Mesendoderm (in vitro differentiated cells): ENCODE measurements around the gene OR52W1. TPM values are rescaled to one million over a fixed set of nuclear protein-coding genes. Genes with fewer than 3 reads are reported as not detected.

ENCODE experiments used
- DNase-seq: peaks from one replicate; pipeline ENCODE4 v3.0.0; 2013
- H2AK5ac ChIP-seq: 2 replicates; pipeline ENCODE4 v1.6.1; 2013; ENCODE audit warnings: low read length, inconsistent platforms
- H2BK120ac ChIP-seq: 2 replicates; pipeline ENCODE4 v1.6.1; 2013; ENCODE audit warnings: low read depth, mild to moderate bottlenecking, low read length, moderate library complexity, mixed read lengths
- H2BK15ac ChIP-seq: replicated peaks from 2 replicates; pipeline ENCODE4 v1.6.1; 2013; ENCODE audit warnings: low read depth, mild to moderate bottlenecking, moderate library complexity
- H2BK5ac ChIP-seq: 2 replicates; pipeline ENCODE4 v1.6.1; 2013; ENCODE audit warnings: low read length, inconsistent platforms
- H3K18ac ChIP-seq: 2 replicates; pipeline ENCODE4 v1.6.1; 2013; ENCODE audit warnings: mild to moderate bottlenecking, low read length, mixed read lengths
- H3K23ac ChIP-seq: one replicate; pipeline ENCODE4 v1.6.1; 2013; ENCODE audit warnings: low read length
- H3K27ac ChIP-seq: 2 replicates; pipeline ENCODE4 v1.5.1; 2013; ENCODE audit warnings: low read depth, mild to moderate bottlenecking, inconsistent platforms, low read length, moderate library complexity
- H3K27me3 ChIP-seq: 2 replicates; pipeline ENCODE4 v1.6.1; 2013; ENCODE audit warnings: low read length, control low read depth, mild to moderate bottlenecking, inconsistent platforms; ENCODE audit not compliant: insufficient read depth, poor library complexity
- H3K36me3 ChIP-seq: 2 replicates; pipeline ENCODE4 v1.6.1; 2013; ENCODE audit warnings: low read length, inconsistent platforms; ENCODE audit not compliant: control insufficient read depth, insufficient read depth
- H3K4ac ChIP-seq: one replicate; pipeline ENCODE4 v1.6.1; 2013; ENCODE audit warnings: low read depth, mild to moderate bottlenecking, low read length, moderate library complexity
- H3K4me1 ChIP-seq: 2 replicates; pipeline ENCODE4 v1.6.1; 2013; ENCODE audit warnings: low read depth, low read length, inconsistent platforms; ENCODE audit not compliant: control insufficient read depth
- H3K4me2 ChIP-seq: 2 replicates; pipeline ENCODE4 v1.6.1; 2013; ENCODE audit warnings: low read length
- H3K4me3 ChIP-seq: 2 replicates; pipeline ENCODE4 v1.5.1; 2013; ENCODE audit warnings: mild to moderate bottlenecking, low read length
- H3K56ac ChIP-seq: one replicate; pipeline ENCODE4 v1.6.1; 2013; ENCODE audit warnings: low read length
- H3K79me1 ChIP-seq: 2 replicates; pipeline ENCODE4 v1.6.1; 2013; ENCODE audit warnings: low read length, inconsistent platforms
- H3K79me2 ChIP-seq: 2 replicates; pipeline ENCODE4 v1.6.1; 2013; ENCODE audit warnings: mild to moderate bottlenecking, low read length; ENCODE audit not compliant: control insufficient read depth, insufficient read depth
- H3K9ac ChIP-seq: 2 replicates; pipeline ENCODE4 v1.6.1; 2013; ENCODE audit warnings: low read length, inconsistent platforms
- H4K5ac ChIP-seq: one replicate; pipeline ENCODE4 v1.6.1; 2013; ENCODE audit warnings: low read length
- H4K8ac ChIP-seq: one replicate; pipeline ENCODE4 v1.6.1; 2013; ENCODE audit warnings: low read depth, mild to moderate bottlenecking, control low read depth, low read length, moderate library complexity
- WGBS: extraction: QIAGEN DNeasy Blood & Tissue Kit; methylation state at CpG from one replicate; pipeline ENCODE4 v1.1.7; 2013; ENCODE audit warnings: low lambda C conversion rate, missing lambda C conversion rate; ENCODE audit not compliant: insufficient coverage; ENCODE audit errors: extremely low coverage; 5-methylcytosine and 5-hydroxymethylcytosine counted together
- polyA plus RNA-seq, 2 experiments: library from polyadenylated mRNA; stranded (reverse); fragments of 200-250 nt; gene quantifications; one replicate each; pipeline ENCODE4 v1.2.3, GENCODE V29; 2013

OR52W1 gene, protein sequence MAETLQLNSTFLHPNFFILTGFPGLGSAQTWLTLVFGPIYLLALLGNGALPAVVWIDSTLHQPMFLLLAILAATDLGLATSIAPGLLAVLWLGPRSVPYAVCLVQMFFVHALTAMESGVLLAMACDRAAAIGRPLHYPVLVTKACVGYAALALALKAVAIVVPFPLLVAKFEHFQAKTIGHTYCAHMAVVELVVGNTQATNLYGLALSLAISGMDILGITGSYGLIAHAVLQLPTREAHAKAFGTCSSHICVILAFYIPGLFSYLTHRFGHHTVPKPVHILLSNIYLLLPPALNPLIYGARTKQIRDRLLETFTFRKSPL
- polyA plus RNA-seq (2013, experiment 1 of 2), result not detected
- not detected for polyA plus RNA-seq (2013, experiment 2 of 2)

DNA sequence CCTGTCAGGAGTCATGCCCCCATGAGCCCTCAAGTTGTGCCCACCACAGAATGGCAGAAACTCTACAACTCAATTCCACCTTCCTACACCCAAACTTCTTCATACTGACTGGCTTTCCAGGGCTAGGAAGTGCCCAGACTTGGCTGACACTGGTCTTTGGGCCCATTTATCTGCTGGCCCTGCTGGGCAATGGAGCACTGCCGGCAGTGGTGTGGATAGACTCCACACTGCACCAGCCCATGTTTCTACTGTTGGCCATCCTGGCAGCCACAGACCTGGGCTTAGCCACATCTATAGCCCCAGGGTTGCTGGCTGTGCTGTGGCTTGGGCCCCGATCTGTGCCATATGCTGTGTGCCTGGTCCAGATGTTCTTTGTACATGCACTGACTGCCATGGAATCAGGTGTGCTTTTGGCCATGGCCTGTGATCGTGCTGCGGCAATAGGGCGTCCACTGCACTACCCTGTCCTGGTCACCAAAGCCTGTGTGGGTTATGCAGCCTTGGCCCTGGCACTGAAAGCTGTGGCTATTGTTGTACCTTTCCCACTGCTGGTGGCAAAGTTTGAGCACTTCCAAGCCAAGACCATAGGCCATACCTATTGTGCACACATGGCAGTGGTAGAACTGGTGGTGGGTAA is at the start of gene OR52W1:
OR52W1 (plus strand) TSS at position 51 of the 637 bp plus-strand sequence; CDS start at position 51, 0 bp downstream.
- H2BK5ac ChIP-seq, result no peak within 1 kb of the TSS
- no peak within 1 kb of the TSS for H3K56ac ChIP-seq
- H3K4me3 ChIP-seq, result no peak within 1 kb of the TSS
- H2AK5ac ChIP-seq, result no peak within 1 kb of the TSS
- H3K4me1 ChIP-seq, result no peaks in the 10 kb centered on the region
- H3K23ac ChIP-seq, result no peak within 1 kb of the TSS
- H3K27ac ChIP-seq, result no peak within 1 kb of the TSS
- H3K79me1 ChIP-seq, result no peaks in the 10 kb centered on the region
- no peak within 1 kb of the TSS for H4K5ac ChIP-seq
- H3K27me3 ChIP-seq, result no peaks in the 10 kb centered on the region
- H4K8ac ChIP-seq, result no peak within 1 kb of the TSS
- no peak for DNase-seq
- H2BK120ac ChIP-seq, result no peak within 1 kb of the TSS
- H3K36me3 ChIP-seq, result no peaks in the 10 kb centered on the region
- H3K4ac ChIP-seq, result no peak within 1 kb of the TSS
- H3K4me2 ChIP-seq, result no peak within 1 kb of the TSS
- H3K18ac ChIP-seq, result no peak within 1 kb of the TSS
- H2BK15ac ChIP-seq, result no peak within 1 kb of the TSS
- H3K9ac ChIP-seq, result no peak within 1 kb of the TSS
- no CpG with 5 or more reads among the region's 5 CpGs for WGBS
- H3K79me2 ChIP-seq, result no peaks in the 10 kb centered on the region

GRCh38 chr11:6151117-6151516 is 47.9 kb upstream of the OR52W1 start:
- H3K79me2 ChIP-seq, result no peaks in the 10 kb centered on the region
- no peak overlapping the region for H3K18ac ChIP-seq
- no peak overlapping the region for H3K56ac ChIP-seq
- no peak overlapping the region for H2BK120ac ChIP-seq
- DNase-seq, result no peak
- H3K4me2 ChIP-seq, result no peak overlapping the region
- H3K79me1 ChIP-seq, result no peaks in the 10 kb centered on the region
- H4K8ac ChIP-seq, result no peak overlapping the region
- H3K9ac ChIP-seq, result no peak overlapping the region
- no peaks in the 10 kb centered on the region for H3K4me1 ChIP-seq
- H3K36me3 ChIP-seq, result no peaks in the 10 kb centered on the region
- no peak overlapping the region for H2BK15ac ChIP-seq
- H3K23ac ChIP-seq, result no peak overlapping the region
- H3K27me3 ChIP-seq, result no peaks in the 10 kb centered on the region
- H3K27ac ChIP-seq, result no peak overlapping the region
- no peak overlapping the region for H3K4ac ChIP-seq
- H2AK5ac ChIP-seq, result no peak overlapping the region
- WGBS, result no CpG with 5 or more reads among the region's 1 CpG
- H4K5ac ChIP-seq, result no peak overlapping the region
- no peak overlapping the region for H3K4me3 ChIP-seq
- no peak overlapping the region for H2BK5ac ChIP-seq

DNA sequence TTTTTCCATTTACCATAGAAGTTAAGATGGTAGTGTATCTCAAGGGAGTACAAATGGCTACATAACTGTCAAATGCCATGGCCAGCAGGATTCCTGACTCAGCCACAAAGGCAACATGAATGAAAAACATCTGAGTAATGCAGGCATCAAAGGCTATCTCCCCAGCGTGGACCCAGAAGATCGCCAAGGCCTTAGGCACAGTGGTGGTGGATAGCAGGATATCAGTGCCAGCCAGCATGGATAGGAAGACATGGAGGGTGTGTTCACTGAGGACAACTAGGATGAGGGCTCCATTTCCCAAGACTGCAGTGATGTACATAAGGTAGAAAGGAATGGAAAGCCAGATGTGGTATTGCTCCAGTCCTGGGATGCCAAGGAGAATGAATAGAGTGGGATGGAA is 46.9 kb upstream of the OR52W1 start:
- no peak overlapping the region for H3K4me2 ChIP-seq
- no peaks in the 10 kb centered on the region for H3K27me3 ChIP-seq
- no peak overlapping the region for H3K4ac ChIP-seq
- no peaks in the 10 kb centered on the region for H3K79me2 ChIP-seq
- no peak overlapping the region for H2AK5ac ChIP-seq
- H3K36me3 ChIP-seq, result no peaks in the 10 kb centered on the region
- no peak overlapping the region for H3K23ac ChIP-seq
- H2BK120ac ChIP-seq, result no peak overlapping the region
- H3K4me3 ChIP-seq, result no peak overlapping the region
- no peak overlapping the region for H2BK5ac ChIP-seq
- WGBS, result no CpG with 5 or more reads among the region's 2 CpGs
- H3K27ac ChIP-seq, result no peak overlapping the region
- no peak overlapping the region for H4K5ac ChIP-seq
- no peaks in the 10 kb centered on the region for H3K79me1 ChIP-seq
- H3K56ac ChIP-seq, result no peak overlapping the region
- H3K18ac ChIP-seq, result no peak overlapping the region
- DNase-seq, result no peak
- H3K4me1 ChIP-seq, result no peaks in the 10 kb centered on the region
- no peak overlapping the region for H3K9ac ChIP-seq
- no peak overlapping the region for H2BK15ac ChIP-seq
- H4K8ac ChIP-seq, result no peak overlapping the region

- Histone ChIP-seq H3K18ac (no peak overlapping the region), H3K27me3 (no peaks in the 10 kb centered on the region), H2BK5ac (peak overlapping the region; percentile 23), H4K5ac (no peak overlapping the region), H3K36me3 (no peaks in the 10 kb centered on the region), H3K79me2 (no peaks in the 10 kb centered on the region), H3K9ac (no peak overlapping the region), H2BK120ac (no peak overlapping the region), H3K27ac (no peak overlapping the region), H3K4me3 (no peak overlapping the region), H3K56ac (no peak overlapping the region), H3K4me2 (no peak overlapping the region), H2AK5ac (no peak overlapping the region), H3K4ac (no peak overlapping the region), H4K8ac (no peak overlapping the region), H2BK15ac (no peak overlapping the region), H3K23ac (no peak overlapping the region), H3K79me1 (no peaks in the 10 kb centered on the region), H3K4me1 (no peaks in the 10 kb centered on the region)
- DNase-seq, result peak; percentile 64
- no CpG with 5 or more reads among the region's 7 CpGs for WGBS
These were observed 42.2 kb upstream of the OR52W1 start for GRCh38 chr11:6156628-6157359.

- Histone ChIP-seq H3K79me1 (no peaks in the 10 kb centered on the region), H3K56ac (no peak within 1 kb of the TSS), H3K23ac (no peak within 1 kb of the TSS), H2BK5ac (no peak within 1 kb of the TSS), H2AK5ac (no peak within 1 kb of the TSS), H3K4me2 (no peak within 1 kb of the TSS), H3K27ac (no peak within 1 kb of the TSS), H3K79me2 (no peaks in the 10 kb centered on the region), H3K4me1 (no peaks in the 10 kb centered on the region), H2BK120ac (no peak within 1 kb of the TSS), H2BK15ac (no peak within 1 kb of the TSS), H4K8ac (no peak within 1 kb of the TSS), H3K4ac (no peak within 1 kb of the TSS), H3K18ac (no peak within 1 kb of the TSS), H3K9ac (no peak within 1 kb of the TSS), H3K27me3 (no peaks in the 10 kb centered on the region), H4K5ac (no peak within 1 kb of the TSS), H3K36me3 (no peaks in the 10 kb centered on the region), H3K4me3 (no peak within 1 kb of the TSS)
- no peak for DNase-seq
- WGBS, result no CpG with 5 or more reads among the region's 1 CpG
These were observed 28.8 kb upstream of the OR52W1 start, which contains the start of gene OR52B2 for GRCh38 chr11:6170226-6170625. Gene OR52B2 (minus strand): TSS chr11:6170326. CDS start chr11:6170326, 0 bp downstream.
